Measurements from ENCODE around the gene SLC4A1.

The SLC4A1 gene

GRCh38 chr17:44314031-44314430 is 46.1 kb upstream of the SLC4A1 start:
- Mint-ChIP-seq H3K9me3 (peaks cover 4% of the 10 kb centered on the region), H3K36me3 (ENCODE audit: low read depth) (no peaks in the 10 kb centered on the region), H3K4me1 (peaks cover 9% of the 10 kb centered on the region), H3K4me3 (peak overlapping the region; percentile 32 to 58 (median 52)), H3K27me3 (ENCODE audit: low read depth) (peaks cover 83% of the 10 kb centered on the region), H3K27ac (no peak overlapping the region)
- no peak for TF ChIP-seq CTCF (IDR thresholded peaks at IDR 0.05; ENCODE audit: unreplicated experiment in 3 of 3)

GRCh38 chr17:44312396-44313104 is 44.6 kb upstream of the SLC4A1 start:
- H3K4me3 Mint-ChIP-seq, result peak overlapping the region in 1 of 3 experiments; percentile 5
- H3K27me3 Mint-ChIP-seq (ENCODE audit: low read depth), result peaks cover 72% of the 10 kb centered on the region
- no peaks in the 10 kb centered on the region for H3K36me3 Mint-ChIP-seq (ENCODE audit: low read depth)
- TF ChIP-seq CTCF (IDR thresholded peaks at IDR 0.05; ENCODE audit: unreplicated experiment in 3 of 3), result no peak
- no peak overlapping the region for H3K27ac Mint-ChIP-seq
- peaks cover 9% of the 10 kb centered on the region for H3K4me1 Mint-ChIP-seq
- peaks cover 3% of the 10 kb centered on the region for H3K9me3 Mint-ChIP-seq

- TF ChIP-seq CTCF (IDR thresholded peaks at IDR 0.05; ENCODE audit: unreplicated experiment in 3 of 3), result no peak
- H3K4me1 Mint-ChIP-seq, result peaks cover 16% of the 10 kb centered on the region
- H3K36me3 Mint-ChIP-seq (ENCODE audit: low read depth), result no peaks in the 10 kb centered on the region
- H3K27ac Mint-ChIP-seq, result no peak overlapping the region
- no peak overlapping the region for H3K4me3 Mint-ChIP-seq
- H3K9me3 Mint-ChIP-seq, result no peaks in the 10 kb centered on the region
- peaks cover 66% of the 10 kb centered on the region for H3K27me3 Mint-ChIP-seq (ENCODE audit: low read depth)
Measured at GRCh38 chr17:44311562-44312181, 43.7 kb upstream of the SLC4A1 start.

GRCh38 chr17:44310609-44311376 is 42.9 kb upstream of the SLC4A1 start:
- H3K9me3 Mint-ChIP-seq, result no peaks in the 10 kb centered on the region
- peaks cover 65% of the 10 kb centered on the region for H3K27me3 Mint-ChIP-seq (ENCODE audit: low read depth)
- no peak for TF ChIP-seq CTCF (IDR thresholded peaks at IDR 0.05; ENCODE audit: unreplicated experiment in 3 of 3)
- H3K4me1 Mint-ChIP-seq, result peaks cover 11% of the 10 kb centered on the region
- no peaks in the 10 kb centered on the region for H3K36me3 Mint-ChIP-seq (ENCODE audit: low read depth)
- H3K4me3 Mint-ChIP-seq, result peak overlapping the region in 2 of 3 experiments; percentile 39 to 47
- H3K27ac Mint-ChIP-seq, result no peak overlapping the region

GRCh38 chr17:44310188-44310587 is 42.3 kb upstream of the SLC4A1 start:
- no peak for TF ChIP-seq CTCF (IDR thresholded peaks at IDR 0.05; ENCODE audit: unreplicated experiment in 3 of 3)
- H3K9me3 Mint-ChIP-seq, result no peaks in the 10 kb centered on the region
- peaks cover 59% of the 10 kb centered on the region for H3K27me3 Mint-ChIP-seq (ENCODE audit: low read depth)
- peaks cover 8% of the 10 kb centered on the region for H3K4me1 Mint-ChIP-seq
- no peak overlapping the region for H3K27ac Mint-ChIP-seq
- H3K4me3 Mint-ChIP-seq, result peak overlapping the region; percentile 52 to 56 (median 53)
- H3K36me3 Mint-ChIP-seq (ENCODE audit: low read depth), result no peaks in the 10 kb centered on the region

All from nephron (organoid).